Smooth muscle cell of trachea (primary cell): Measurements from ENCODE around the gene TRIM61. TPM values are rescaled to one million over a fixed set of nuclear protein-coding genes. Genes with fewer than 3 reads are reported as not detected.

Experiments
- total RNA-seq: library from RNA; depleted of rRNA; stranded (reverse); fragments of >200 nt; gene quantifications from 2 replicates; pipeline ENCODE4 v1.2.1, GENCODE V29; 2014

The TRIM61 gene
- total RNA-seq, result 2.3 and 5.0 TPM in 2 replicates

GRCh38 chr4:164977243-164978164, at the start of gene TRIM61:
TRIM61 (minus strand) TSS chr4:164977657; CDS start chr4:164970002, 7,655 bp downstream.

Other genes with a start within 250 kb of the TRIM61 start
- not detected in 2 replicates for gene SMIM31, start 223.5 kb downstream of the TRIM61 start, total RNA-seq
- gene APELA, start 100.5 kb downstream of the TRIM61 start, total RNA-seq, result not detected in 2 replicates
- not detected in 2 replicates for gene TRIM60, start 54.3 kb upstream of the TRIM61 start, total RNA-seq
- not detected in 2 replicates for gene TRIM75, start 76.2 kb upstream of the TRIM61 start, total RNA-seq
- 5.3 and 8.7 TPM in 2 replicates for gene TMEM192, start 135.2 kb upstream of the TRIM61 start, total RNA-seq
- gene KLHL2, start 229.9 kb upstream of the TRIM61 start, total RNA-seq, result 15.9 and 21.2 TPM in 2 replicates